PC-9 (cell line): ENCODE results near the gene GRK7.

Experiments used
- CTCF ChIP-seq: fragments of 200-600 bp; sonication (generic); conservative IDR thresholded peaks from 2 replicates; pipeline ENCODE4 v1.6.1; 2017; ENCODE audit warnings: mixed run types, antibody characterized with exemption, mild to moderate bottlenecking, moderate library complexity
- EZH2 ChIP-seq: fragments of 200-600 bp; sonication (generic); IDR thresholded peaks from 2 replicates; pipeline ENCODE4 v1.8.0; 2017; ENCODE audit warnings: antibody characterized with exemption, low read depth

GRCh38 chr3:141722648-141723047 lies 40.6 kb upstream of the GRK7 start:
- TF ChIP-seq CTCF (no peak), EZH2 (no peak)
